SKM-1 (cell line): ENCODE results near the gene PHACTR1.
"Not testable (repeated sequence)": the region's sequence is repeated elsewhere in the genome, so short reads cannot be mapped to it uniquely, and the experiment has no call there.

Experiments
- DNase-seq: peaks from one replicate; lab custom pipeline; 2025; ENCODE audit not compliant: unreplicated experiment; lab: John Stamatoyannopoulos, UW

The PHACTR1 gene

GRCh38 chr6:12944528-12944927, 228.0 kb downstream of the PHACTR1 start:
- DNase-seq = not testable (repeated sequence)

GRCh38 chr6:12947151-12947871, 230.7 kb downstream of the PHACTR1 start:
- DNase-seq = no peak

GRCh38 chr6:12947967-12948366, 231.4 kb downstream of the PHACTR1 start:
- DNase-seq = no peak

GRCh38 chr6:12950976-12951375, 234.4 kb downstream of the PHACTR1 start:
- no peak for DNase-seq

- DNase-seq = no peak
These were observed 234.8 kb downstream of the PHACTR1 start for GRCh38 chr6:12951415-12951814.

GRCh38 chr6:12952318-12952717, 235.8 kb downstream of the PHACTR1 start:
- no peak for DNase-seq

GRCh38 chr6:12955956-12956355, 239.4 kb downstream of the PHACTR1 start:
- DNase-seq = no peak

GRCh38 chr6:12956991-12957320, 240.4 kb downstream of the PHACTR1 start:
- DNase-seq = no peak

- DNase-seq = no peak
These were observed 240.9 kb downstream of the PHACTR1 start for GRCh38 chr6:12957321-12958051.

GRCh38 chr6:12958052-12958706, 241.6 kb downstream of the PHACTR1 start:
- DNase-seq = no peak

- no peak for DNase-seq
These were observed 245.2 kb downstream of the PHACTR1 start for GRCh38 chr6:12961761-12962160.

- DNase-seq = no peak
These were observed 246.0 kb downstream of the PHACTR1 start for GRCh38 chr6:12962529-12962928.

GRCh38 chr6:12962987-12963386, 246.4 kb downstream of the PHACTR1 start:
- peak; percentile 33 for DNase-seq

- DNase-seq = no peak
These were observed 247.0 kb downstream of the PHACTR1 start for GRCh38 chr6:12963567-12963966.

GRCh38 chr6:12967686-12968085, 251.1 kb downstream of the PHACTR1 start:
- DNase-seq = no peak

GRCh38 chr6:12968290-12968689, 251.7 kb downstream of the PHACTR1 start:
- DNase-seq = no peak

- no peak for DNase-seq
These were observed 252.4 kb downstream of the PHACTR1 start for GRCh38 chr6:12968839-12969558.

- DNase-seq = no peak
These were observed 253.4 kb downstream of the PHACTR1 start for GRCh38 chr6:12969966-12970365.

GRCh38 chr6:12973386-12973785, 256.8 kb downstream of the PHACTR1 start:
- no peak for DNase-seq

GRCh38 chr6:12974551-12974950, 258.0 kb downstream of the PHACTR1 start:
- DNase-seq = no peak

- DNase-seq = no peak
These were observed 259.8 kb downstream of the PHACTR1 start for GRCh38 chr6:12976366-12976765.
